Panc1 (cell line): ENCODE data around the gene HPCAL4. TPM values are rescaled to one million over a fixed set of nuclear protein-coding genes. Genes with fewer than 3 reads are reported as not detected.

Experiments
- ATAC-seq: fragments of 200-7000 bp; cut with Tn5 transposase; 2 replicates; pipeline ENCODE4 v1.9.1; 2020; ENCODE audit warnings: mild to moderate bottlenecking, moderate library complexity
- BruUV-seq: library from RNA; stranded (reverse); fragments of 400-500 nt; replicated peaks from 2 replicates; lab custom pipeline; 2021; lab: Mats Ljungman, UMichigan
- CTCF ChIA-PET: fragments of 300-600 bp; sonication (Branson Sonifier 250); formaldehyde crosslinking; loops from one replicate; lab custom pipeline; 2022; ENCODE audit warnings: antibody characterized with exemption; lab: Charles Lee
- POLR2A ChIA-PET: fragments of 300-600 bp; sonication (Branson Sonifier 250); formaldehyde crosslinking; loops from one replicate; lab custom pipeline; 2022; ENCODE audit warnings: antibody characterized with exemption; lab: Charles Lee
- DNase-seq: peaks from one replicate; pipeline ENCODE4 v3.0.0-alpha.2; 2010; ENCODE audit warnings: low read depth, low spot score
- H3K27ac ChIP-seq: 2 replicates; pipeline ENCODE4 v1.5.1; 2011; ENCODE audit warnings: mild to moderate bottlenecking, low read length, inconsistent platforms
- H3K27me3 ChIP-seq: fragments of 200-500 bp; sonication (Bioruptor generic); 2 replicates; pipeline ENCODE4 v1.6.0; 2014; ENCODE audit warnings: low read length, inconsistent platforms; ENCODE audit not compliant: control insufficient read depth, insufficient read depth
- H3K36me3 ChIP-seq: fragments of 200-500 bp; sonication (Bioruptor generic); 2 replicates; pipeline ENCODE4 v1.5.1; 2014; ENCODE audit warnings: inconsistent platforms, mild to moderate bottlenecking, low read length, moderate library complexity; ENCODE audit not compliant: control insufficient read depth, insufficient read depth
- H3K4me1 ChIP-seq: 2 replicates; pipeline ENCODE4 v1.5.1; 2011; ENCODE audit warnings: inconsistent platforms, mild to moderate bottlenecking, low read length, moderate library complexity; ENCODE audit not compliant: control insufficient read depth, insufficient read depth
- H3K4me3 ChIP-seq, 2 experiments: 2 replicates each; pipeline ENCODE4 v1.5.1; 2011 to 2012; ENCODE audit warnings: low read depth in 2 of 2, low read length in 2 of 2, mild to moderate bottlenecking in 2 of 2, inconsistent platforms in 1 of 2, moderate library complexity in 1 of 2
- H3K9me3 ChIP-seq: fragments of 200-500 bp; sonication (Bioruptor generic); 2 replicates; pipeline ENCODE4 v1.5.1; 2014; ENCODE audit warnings: low read depth, mild to moderate bottlenecking, inconsistent platforms, low read length, moderate library complexity; ENCODE audit not compliant: control insufficient read depth, insufficient read depth
- POLR2AphosphoS5 ChIP-seq: IDR thresholded peaks from 2 replicates; pipeline ENCODE4 v1.6.1; 2012; ENCODE audit warnings: mild to moderate bottlenecking, low read depth, low read length, moderate library complexity
- SIN3A ChIP-seq: IDR thresholded peaks from 2 replicates; pipeline ENCODE4 v1.6.1; 2012; ENCODE audit warnings: low read depth, mild to moderate bottlenecking, low read length, moderate library complexity, borderline replicate concordance; ENCODE audit not compliant: insufficient read depth
- TCF7L2 ChIP-seq: IDR thresholded peaks from 2 replicates; pipeline ENCODE4 v1.6.1; 2011; ENCODE audit warnings: mild to moderate bottlenecking, low read depth, low read length, inconsistent platforms
- in situ Hi-C: cut with HindIII; loops from 2 replicates; pipeline ENCODE4 v1.10.0; 2016; ENCODE audit warnings: low sequenced_read_pairs, low pct_unique_long_range_greater_than_20kb
- intact Hi-C: fragments of 100-400 bp; cut with micrococcal nuclease; formaldehyde crosslinking; loops from one replicate; pipeline ENCODE4 v1.10.0; 2022; ENCODE audit not compliant: unreplicated experiment
- total RNA-seq: library from RNA; stranded (reverse); gene quantifications from one replicate; pipeline ENCODE4 v1.2.1, GENCODE V29; 2021; ENCODE audit not compliant: unreplicated experiment
- TF ChIP-seq, protein P1 (sequence below), 2 experiments: IDR thresholded peaks; 2 replicates each; pipeline ENCODE4 v1.6.1; 2011 to 2012; ENCODE audit warnings: low read depth in 2 of 2, control low read depth in 1 of 2, low read length in 1 of 2, mild to moderate bottlenecking in 1 of 2, moderate library complexity in 1 of 2; ENCODE audit not compliant: insufficient read depth in 1 of 2
- TF ChIP-seq, protein P2 (sequence below): fragments of 450-650 bp; IDR thresholded peaks from 2 replicates; pipeline ENCODE4 v1.5.1; 2017; ENCODE audit warnings: mild to moderate bottlenecking

Gene HPCAL4
- total RNA-seq, 1 experiment from 2014 or later, result 0.21 TPM

DNA sequence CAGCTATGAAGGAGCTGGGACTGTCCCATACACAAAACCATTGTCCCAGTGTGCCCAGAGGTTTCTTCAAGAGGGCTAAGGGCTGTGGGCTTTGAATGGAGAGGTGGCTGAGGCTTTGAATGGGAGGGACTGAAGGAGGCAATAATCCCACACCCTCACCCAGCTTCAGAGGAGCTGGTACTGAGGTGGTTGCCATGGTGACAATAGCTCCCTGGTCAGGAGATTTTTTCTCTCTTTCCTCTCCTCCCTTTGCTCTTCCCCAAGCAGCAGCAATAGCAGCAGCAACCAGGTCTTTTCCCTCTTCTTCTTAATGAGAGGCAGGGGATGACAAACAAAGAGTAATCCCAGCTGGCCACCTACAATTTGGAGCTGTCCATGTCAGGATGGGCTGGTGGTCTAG, 1.6 kb downstream of the HPCAL4 start:
- ATAC-seq, result no peak
- Histone ChIP-seq H3K27me3 (peaks cover 14% of the 10 kb centered on the region), H3K4me1 (peaks cover 3% of the 10 kb centered on the region; the same call in 1 of the 2 replicates), H3K27ac (no peak overlapping the region), H3K9me3 (no peaks in the 10 kb centered on the region), H3K4me3 (no peak overlapping the region), H3K36me3 (no peaks in the 10 kb centered on the region)
- no peak for DNase-seq
- ChIA-PET POLR2A (no interaction called here), CTCF (interaction anchor here (0.6 to 0.7 kb wide), 2 partner anchors 23 to 290 kb away, joined by 3 read pairs; no protein-coding TSS in a partner anchor)
- no TSS peak for BruUV-seq
- intact Hi-C loops (no loop called here), in situ Hi-C loops (no loop called here)
- TF ChIP-seq SIN3A (no peak), TCF7L2 (no peak), POLR2AphosphoS5 (no peak)
- TF ChIP-seq, protein P1, sequence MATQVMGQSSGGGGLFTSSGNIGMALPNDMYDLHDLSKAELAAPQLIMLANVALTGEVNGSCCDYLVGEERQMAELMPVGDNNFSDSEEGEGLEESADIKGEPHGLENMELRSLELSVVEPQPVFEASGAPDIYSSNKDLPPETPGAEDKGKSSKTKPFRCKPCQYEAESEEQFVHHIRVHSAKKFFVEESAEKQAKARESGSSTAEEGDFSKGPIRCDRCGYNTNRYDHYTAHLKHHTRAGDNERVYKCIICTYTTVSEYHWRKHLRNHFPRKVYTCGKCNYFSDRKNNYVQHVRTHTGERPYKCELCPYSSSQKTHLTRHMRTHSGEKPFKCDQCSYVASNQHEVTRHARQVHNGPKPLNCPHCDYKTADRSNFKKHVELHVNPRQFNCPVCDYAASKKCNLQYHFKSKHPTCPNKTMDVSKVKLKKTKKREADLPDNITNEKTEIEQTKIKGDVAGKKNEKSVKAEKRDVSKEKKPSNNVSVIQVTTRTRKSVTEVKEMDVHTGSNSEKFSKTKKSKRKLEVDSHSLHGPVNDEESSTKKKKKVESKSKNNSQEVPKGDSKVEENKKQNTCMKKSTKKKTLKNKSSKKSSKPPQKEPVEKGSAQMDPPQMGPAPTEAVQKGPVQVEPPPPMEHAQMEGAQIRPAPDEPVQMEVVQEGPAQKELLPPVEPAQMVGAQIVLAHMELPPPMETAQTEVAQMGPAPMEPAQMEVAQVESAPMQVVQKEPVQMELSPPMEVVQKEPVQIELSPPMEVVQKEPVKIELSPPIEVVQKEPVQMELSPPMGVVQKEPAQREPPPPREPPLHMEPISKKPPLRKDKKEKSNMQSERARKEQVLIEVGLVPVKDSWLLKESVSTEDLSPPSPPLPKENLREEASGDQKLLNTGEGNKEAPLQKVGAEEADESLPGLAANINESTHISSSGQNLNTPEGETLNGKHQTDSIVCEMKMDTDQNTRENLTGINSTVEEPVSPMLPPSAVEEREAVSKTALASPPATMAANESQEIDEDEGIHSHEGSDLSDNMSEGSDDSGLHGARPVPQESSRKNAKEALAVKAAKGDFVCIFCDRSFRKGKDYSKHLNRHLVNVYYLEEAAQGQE (IDR thresholded peaks at IDR 0.05; ENCODE audit: insufficient read depth in 1 of 2, low read depth in 2 of 2, low read length in 1 of 2), result no peak
- TF ChIP-seq, protein P2, sequence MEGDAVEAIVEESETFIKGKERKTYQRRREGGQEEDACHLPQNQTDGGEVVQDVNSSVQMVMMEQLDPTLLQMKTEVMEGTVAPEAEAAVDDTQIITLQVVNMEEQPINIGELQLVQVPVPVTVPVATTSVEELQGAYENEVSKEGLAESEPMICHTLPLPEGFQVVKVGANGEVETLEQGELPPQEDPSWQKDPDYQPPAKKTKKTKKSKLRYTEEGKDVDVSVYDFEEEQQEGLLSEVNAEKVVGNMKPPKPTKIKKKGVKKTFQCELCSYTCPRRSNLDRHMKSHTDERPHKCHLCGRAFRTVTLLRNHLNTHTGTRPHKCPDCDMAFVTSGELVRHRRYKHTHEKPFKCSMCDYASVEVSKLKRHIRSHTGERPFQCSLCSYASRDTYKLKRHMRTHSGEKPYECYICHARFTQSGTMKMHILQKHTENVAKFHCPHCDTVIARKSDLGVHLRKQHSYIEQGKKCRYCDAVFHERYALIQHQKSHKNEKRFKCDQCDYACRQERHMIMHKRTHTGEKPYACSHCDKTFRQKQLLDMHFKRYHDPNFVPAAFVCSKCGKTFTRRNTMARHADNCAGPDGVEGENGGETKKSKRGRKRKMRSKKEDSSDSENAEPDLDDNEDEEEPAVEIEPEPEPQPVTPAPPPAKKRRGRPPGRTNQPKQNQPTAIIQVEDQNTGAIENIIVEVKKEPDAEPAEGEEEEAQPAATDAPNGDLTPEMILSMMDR, result no peak

DNA sequence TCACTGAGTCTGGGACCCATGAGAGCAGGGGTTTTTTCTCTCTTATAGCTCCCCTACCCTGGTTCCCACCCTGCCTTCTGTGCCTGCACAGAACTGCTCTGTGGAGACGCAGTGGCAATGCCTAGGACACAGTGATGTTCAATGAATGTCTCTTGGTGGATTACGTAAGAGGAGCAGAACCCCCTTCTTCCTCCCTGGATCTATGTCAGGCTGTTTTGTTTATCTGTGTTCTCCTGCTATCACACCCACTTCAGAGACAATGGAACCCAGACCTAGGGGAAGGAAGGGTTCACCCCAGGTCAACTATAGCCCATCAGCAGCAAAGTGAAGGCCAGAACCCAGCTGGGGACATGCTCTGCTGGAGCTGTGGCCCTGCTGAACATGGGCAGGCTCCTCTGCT, 2.0 kb downstream of the HPCAL4 start:
- H3K4me3 ChIP-seq, result no peak overlapping the region
- DNase-seq, result no peak
- intact Hi-C loops (no loop called here), in situ Hi-C loops (no loop called here)
- peaks cover 3% of the 10 kb centered on the region; the same call in 1 of the 2 replicates for H3K4me1 ChIP-seq
- peaks cover 10% of the 10 kb centered on the region for H3K27me3 ChIP-seq
- CTCF ChIA-PET, result interaction anchor here (0.5 to 0.7 kb wide), 3 partner anchors 14 to 290 kb away, joined by 3 read pairs; no protein-coding TSS in a partner anchor
- no TSS peak for BruUV-seq
- no peak overlapping the region for H3K27ac ChIP-seq
- TF ChIP-seq, protein P2, result no peak
- TF ChIP-seq POLR2AphosphoS5 (no peak), TCF7L2 (no peak), SIN3A (no peak)
- TF ChIP-seq, protein P1 (IDR thresholded peaks at IDR 0.05; ENCODE audit: insufficient read depth in 1 of 2, low read depth in 2 of 2, low read length in 1 of 2), result no peak
- ATAC-seq, result no peak
- POLR2A ChIA-PET, result no interaction called here
- no peaks in the 10 kb centered on the region for H3K36me3 ChIP-seq
- H3K9me3 ChIP-seq, result no peaks in the 10 kb centered on the region
